KOPT-K1 (cell line): Measurements from ENCODE around the gene GPRC5D.

Experiments used
- H3K27ac ChIP-seq: fragments of 200-600 bp; sonication (generic); 2 replicates; pipeline ENCODE4 v1.5.1; 2016; ENCODE audit warnings: antibody characterized with exemption, mild to moderate bottlenecking, low read depth, low read length; ENCODE audit not compliant: poor library complexity, severe bottlenecking
- H3K36me3 ChIP-seq: fragments of 200-600 bp; sonication (generic); 2 replicates; pipeline ENCODE4 v1.5.1; 2017; ENCODE audit warnings: antibody characterized with exemption, mild to moderate bottlenecking, low read length, moderate library complexity; ENCODE audit not compliant: insufficient read depth
- H3K9me3 ChIP-seq: fragments of 200-600 bp; sonication (generic); 2 replicates; pipeline ENCODE4 v1.5.1; 2017; ENCODE audit warnings: antibody characterized with exemption, low read length, mild to moderate bottlenecking; ENCODE audit not compliant: insufficient read depth, poor library complexity, severe bottlenecking

Gene GPRC5D

DNA sequence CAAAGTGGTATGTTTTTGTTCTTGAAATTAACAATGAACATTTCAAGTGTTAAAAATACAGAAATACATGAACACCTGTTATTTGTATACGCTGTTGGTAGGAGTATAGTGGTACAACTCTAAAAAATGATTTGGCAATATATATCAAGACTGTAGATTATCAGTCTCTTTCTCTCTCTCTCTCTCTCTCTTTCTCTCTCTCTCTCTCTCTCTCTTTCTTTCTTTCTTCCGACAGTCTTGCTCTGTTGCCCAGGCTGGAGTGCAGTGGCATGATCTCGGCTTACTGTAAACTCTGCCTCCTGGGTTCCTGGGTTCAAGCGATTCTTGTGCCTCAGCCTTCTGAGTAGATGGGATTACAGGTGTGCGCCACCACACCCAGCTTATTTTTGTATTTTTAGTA is 35.5 kb upstream of the GPRC5D start:
- H3K9me3 ChIP-seq: no peaks in the 10 kb centered on the region
- no peak overlapping the region for H3K27ac ChIP-seq

DNA sequence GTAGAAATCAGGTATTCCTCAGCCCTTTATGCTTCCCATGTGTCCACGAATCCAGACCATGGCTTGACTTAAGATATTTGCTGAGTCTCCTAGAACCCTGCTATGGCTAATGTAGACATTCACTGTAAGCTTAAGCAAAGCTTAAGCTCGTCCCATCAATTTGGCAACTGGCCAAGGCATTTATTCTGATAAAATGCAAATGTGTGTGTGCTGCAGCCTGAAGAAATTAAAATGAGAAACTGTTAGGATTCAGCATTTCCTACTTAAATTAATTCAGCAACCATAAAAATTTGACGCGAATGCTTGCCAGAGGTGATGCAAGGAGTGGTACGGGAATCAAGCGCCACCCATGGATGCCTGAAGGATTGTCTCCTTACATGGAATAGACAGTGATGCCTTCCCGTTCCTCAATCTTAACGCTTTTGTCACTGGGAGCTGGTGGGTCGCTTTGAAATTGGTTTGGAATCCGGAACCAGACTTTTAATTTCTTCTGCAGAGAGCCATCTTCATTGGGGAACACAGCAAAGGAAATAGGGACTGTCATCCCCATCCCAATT is 34.9 kb upstream of the GPRC5D start:
- Histone ChIP-seq H3K36me3 (no peaks in the 10 kb centered on the region), H3K9me3 (no peaks in the 10 kb centered on the region), H3K27ac (no peak overlapping the region)

More for the DNA sequence above, 35.5 kb upstream of the GPRC5D start:
- no peaks in the 10 kb centered on the region for H3K36me3 ChIP-seq

DNA sequence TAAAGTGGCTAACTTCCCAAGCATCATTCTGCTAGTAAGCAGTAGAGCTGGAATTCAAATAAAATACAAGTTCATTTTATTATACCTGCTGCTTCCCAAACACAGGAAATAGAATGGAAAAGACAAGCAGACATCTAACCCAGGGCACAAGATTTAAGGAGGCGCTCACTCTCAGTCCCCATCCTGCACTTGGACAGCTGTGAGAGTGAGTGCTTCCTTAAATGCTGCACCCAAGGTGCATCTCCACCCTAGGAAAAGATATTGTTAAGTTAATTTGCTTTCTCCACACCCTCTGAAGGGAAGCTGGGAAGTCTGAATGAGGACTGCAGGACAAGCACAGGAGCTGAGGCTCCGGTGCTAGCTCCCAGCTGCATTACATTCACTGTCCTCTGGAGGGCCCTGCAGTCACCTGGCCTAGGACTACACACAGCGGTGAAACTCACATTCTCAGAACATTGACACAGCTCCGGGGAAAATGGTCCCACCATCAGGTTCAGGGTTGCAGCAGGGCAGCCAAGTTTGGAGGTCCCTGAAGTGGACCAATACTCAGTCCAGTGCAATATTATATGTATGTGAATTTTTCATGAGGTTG is 33.9 kb upstream of the GPRC5D start:
- Histone ChIP-seq H3K27ac (no peak overlapping the region), H3K36me3 (no peaks in the 10 kb centered on the region), H3K9me3 (no peaks in the 10 kb centered on the region)

DNA sequence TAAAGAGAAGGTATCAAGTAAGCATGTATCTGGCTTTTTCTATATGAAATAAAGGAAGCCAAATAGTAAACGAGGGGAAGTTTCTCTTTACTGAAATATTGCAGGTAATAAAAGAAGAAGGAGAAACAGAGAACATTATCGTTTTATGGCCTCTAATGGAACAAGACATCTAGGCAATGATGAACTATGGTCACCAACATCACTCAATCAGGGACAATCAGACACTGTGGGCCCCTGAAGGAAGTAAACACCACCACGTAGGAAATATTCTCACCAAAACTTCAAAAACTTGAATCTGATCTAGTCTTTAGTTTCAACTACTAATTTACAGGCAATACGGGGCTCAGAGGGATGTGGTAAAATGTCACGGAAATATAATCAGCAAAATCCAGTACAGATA is 32.2 kb upstream of the GPRC5D start:
- no peak overlapping the region for H3K27ac ChIP-seq
- H3K9me3 ChIP-seq: no peaks in the 10 kb centered on the region
- H3K36me3 ChIP-seq: no peaks in the 10 kb centered on the region

DNA sequence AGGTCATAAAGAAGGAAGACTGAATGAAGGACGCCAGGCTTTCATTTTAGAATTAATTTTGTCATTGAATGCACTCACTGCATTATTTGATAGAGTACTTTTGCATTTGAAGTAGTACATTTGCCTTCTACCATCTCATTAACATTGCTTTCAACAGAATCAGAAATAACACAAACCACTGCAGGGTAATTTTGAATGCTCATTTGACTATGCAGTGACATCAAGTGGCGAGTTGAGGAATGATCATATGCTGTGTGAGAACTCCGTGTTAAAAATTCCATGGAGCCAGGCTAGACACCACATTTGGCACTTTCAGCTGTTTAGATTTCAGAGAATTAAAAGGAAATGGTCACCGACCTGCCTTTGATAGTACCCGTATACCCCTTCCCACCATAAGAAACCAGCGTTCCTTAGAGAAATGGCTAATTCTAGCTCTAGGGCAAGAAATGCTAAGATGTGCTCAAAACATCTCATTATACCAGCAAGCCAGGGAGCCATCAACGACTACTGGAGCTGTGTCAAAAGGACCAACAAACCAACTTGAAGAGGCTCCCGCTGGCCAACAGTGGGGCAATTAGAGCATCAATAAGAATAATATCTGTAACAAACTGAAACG is 31.6 kb upstream of the GPRC5D start:
- no peaks in the 10 kb centered on the region for H3K36me3 ChIP-seq
- H3K27ac ChIP-seq: no peak overlapping the region
- H3K9me3 ChIP-seq: no peaks in the 10 kb centered on the region

DNA sequence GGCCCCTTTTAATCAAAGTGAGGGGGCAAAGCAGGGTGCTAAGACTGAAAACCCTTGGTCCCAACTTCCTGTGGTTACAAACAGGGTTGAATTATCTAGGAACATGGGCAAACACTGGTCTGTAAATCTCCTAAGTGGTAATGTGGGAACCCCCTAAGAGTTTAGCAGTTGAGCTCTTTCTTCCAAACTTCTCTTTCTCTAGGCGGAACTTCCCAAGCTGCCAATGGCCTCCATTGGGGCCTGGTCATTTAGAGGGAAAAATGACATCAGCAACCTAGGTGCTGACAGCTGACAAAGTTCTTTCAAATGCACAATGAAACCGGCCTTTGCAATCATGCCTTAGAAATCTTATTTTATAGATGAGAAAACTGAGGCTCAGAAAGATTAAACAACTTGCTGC is 30.4 kb upstream of the GPRC5D start:
- no peak overlapping the region for H3K27ac ChIP-seq
- H3K36me3 ChIP-seq: no peaks in the 10 kb centered on the region

DNA sequence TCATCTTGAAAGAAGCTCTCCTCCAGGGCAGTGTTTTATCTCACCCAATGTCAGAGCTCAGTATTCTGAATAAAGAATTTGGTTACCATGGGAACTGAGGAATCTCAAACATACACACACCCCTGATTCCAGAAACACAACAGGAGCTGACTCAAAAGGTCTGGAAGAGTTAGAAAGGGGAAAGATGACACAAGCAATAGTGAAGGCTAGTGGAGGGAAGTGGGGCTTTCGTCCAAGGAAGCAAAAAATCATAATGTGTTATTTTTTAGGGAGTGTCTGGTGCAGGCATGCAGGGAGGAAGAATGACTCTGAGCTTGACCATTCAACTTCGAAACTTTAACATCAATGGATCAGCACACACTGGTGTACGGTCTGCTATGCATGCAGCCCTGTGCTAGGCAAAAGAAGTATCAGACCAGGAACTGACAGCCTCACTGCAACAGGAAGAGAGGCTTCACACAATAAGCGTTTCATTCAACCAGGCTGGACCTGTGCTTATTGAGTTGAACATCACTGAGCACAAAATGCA is 27.8 kb upstream of the GPRC5D start:
- Histone ChIP-seq H3K9me3 (no peaks in the 10 kb centered on the region), H3K36me3 (no peaks in the 10 kb centered on the region), H3K27ac (no peak overlapping the region)

More for the DNA sequence above, 30.4 kb upstream of the GPRC5D start:
- H3K9me3 ChIP-seq: no peaks in the 10 kb centered on the region

DNA sequence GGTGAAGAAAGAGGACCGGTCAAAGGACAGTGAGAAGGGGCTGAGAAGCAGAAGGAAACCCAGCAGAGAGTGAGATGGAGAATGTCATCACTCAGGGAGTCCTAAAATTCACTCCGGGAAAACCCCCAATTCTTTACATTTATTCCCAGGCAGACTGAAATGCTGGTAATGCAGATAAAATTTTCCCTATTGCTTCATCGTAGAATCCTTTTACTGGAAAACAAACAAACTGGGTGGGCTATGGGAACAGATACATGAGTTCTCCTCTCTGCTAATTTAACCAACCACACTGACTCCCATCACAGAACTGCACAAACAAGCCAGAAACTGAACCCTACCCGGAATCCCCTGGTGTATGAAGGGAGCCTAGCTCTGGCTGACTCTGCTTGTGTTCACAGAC is 27.2 kb upstream of the GPRC5D start:
- no peak overlapping the region for H3K27ac ChIP-seq
- no peaks in the 10 kb centered on the region for H3K9me3 ChIP-seq

DNA sequence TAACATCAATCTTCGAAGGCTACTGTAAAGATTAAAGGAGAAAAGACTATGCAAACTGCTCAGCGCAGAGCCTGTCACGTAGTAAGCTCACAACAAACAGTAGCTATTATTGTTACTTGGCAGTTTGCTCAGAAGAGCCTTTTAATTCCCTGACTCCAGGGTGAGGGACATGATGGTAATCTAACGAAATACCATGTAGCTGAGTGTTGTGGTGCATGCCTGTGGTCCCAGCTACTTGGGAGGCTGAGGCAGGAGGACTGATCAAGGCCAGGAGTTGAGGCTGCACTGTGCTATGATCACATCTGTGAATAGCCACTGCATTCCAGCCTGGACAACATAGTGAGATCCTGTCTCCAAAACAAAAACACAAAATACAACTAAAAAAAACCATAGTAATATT is 25.3 kb upstream of the GPRC5D start:
- Histone ChIP-seq H3K9me3 (peaks cover 13% of the 10 kb centered on the region), H3K36me3 (no peaks in the 10 kb centered on the region), H3K27ac (no peak overlapping the region)

More for the DNA sequence above, 27.2 kb upstream of the GPRC5D start:
- no peaks in the 10 kb centered on the region for H3K36me3 ChIP-seq

DNA sequence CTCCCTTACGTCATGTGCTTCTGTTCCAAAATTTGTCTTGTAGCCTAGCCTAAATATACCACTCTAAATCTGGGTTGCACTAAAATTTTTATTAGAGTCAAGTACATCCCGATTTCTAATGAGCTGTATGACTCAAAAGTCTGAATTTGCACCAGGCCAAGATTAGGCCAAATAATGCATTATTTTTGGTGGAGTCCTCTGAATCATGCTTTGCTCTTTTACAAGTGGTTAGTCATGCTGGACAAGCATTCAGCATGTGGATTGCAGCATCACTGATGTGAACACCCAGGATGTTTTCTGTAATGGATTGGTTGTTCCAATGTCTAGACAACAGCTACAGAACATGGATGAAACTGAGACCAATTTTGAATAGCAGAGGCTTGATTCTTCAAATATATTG is 24.4 kb upstream of the GPRC5D start:
- H3K27ac ChIP-seq: no peak overlapping the region
- H3K9me3 ChIP-seq: peaks cover 14% of the 10 kb centered on the region
- H3K36me3 ChIP-seq: no peaks in the 10 kb centered on the region

DNA sequence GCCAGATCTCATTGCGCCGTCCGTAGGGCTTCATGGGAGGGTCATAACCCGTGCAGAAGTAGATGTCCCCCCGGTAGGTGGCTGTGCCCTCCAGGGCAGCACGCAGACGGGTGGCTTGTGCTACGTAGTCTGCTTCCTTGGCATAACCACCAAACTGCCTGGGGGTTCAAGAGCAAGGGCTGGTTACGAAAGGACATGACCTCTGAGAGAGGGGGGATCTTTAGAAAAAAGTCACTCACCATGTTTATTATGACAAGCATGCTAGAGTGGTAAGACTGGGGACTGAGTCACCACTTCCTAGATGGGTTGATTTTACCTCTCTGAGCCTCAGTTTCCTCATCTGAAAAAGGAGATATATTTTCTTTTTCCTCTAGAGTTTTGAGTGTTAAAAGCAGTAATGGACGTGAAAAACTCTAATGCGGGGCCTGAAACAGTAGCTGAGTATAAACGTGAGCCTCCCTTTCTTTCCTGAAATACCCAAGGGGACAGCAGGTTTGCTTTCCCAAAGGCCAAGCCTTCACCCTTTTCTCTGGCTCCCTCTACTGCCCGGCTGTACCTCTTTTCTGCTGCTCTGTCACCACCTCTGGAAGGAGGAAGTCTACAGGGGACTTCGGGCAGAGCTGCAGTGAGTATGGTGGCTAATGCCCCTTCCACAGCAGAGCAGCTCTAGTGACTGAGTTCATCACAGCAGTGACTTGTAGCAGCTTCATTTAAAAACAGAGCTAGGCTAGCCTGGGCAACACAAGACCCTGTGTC is 23.5 kb upstream of the GPRC5D start:
- H3K9me3 ChIP-seq: peaks cover 14% of the 10 kb centered on the region
- no peaks in the 10 kb centered on the region for H3K36me3 ChIP-seq
- H3K27ac ChIP-seq: no peak overlapping the region

DNA sequence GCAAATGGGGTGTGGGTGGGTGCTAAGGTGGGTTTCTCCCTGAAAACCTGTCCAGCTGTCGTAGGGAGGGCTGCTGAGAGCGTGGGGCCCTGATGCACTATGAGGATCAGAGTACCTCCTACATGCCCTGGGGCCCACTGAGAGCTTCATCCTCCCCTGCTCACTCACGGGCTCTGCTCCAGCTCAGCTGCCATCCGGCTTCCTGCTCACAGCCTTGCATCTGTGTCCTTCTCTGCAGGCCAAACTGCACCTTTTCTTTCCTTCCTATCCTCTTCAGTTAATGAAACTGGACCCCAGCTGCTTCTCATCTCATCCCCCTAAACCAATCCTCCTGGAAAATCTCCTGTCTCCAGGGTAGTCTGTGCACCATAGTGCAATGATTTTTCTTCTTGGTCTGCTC is 22.2 kb upstream of the GPRC5D start:
- Histone ChIP-seq H3K27ac (no peak overlapping the region), H3K36me3 (no peaks in the 10 kb centered on the region), H3K9me3 (peaks cover 14% of the 10 kb centered on the region)

DNA sequence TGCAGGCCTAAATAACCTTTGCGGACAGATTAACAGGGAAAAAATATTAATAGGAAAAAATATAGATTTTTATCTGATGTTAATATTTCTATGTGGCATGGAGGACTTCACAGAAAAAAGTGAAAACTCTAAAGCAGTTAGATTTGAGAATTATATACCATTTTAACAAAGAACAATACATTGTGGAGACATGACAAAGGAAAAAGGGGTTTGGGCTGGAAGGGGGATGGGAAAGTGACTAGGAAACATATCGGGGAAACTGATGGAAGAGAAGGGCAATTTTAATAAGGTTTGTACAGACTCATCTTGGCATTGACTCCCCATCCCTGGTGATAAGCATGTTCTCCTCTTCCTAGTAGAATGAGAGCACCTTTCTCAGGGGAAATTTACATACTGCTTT is 21.0 kb upstream of the GPRC5D start:
- Histone ChIP-seq H3K9me3 (peaks cover 14% of the 10 kb centered on the region), H3K27ac (no peak overlapping the region), H3K36me3 (no peaks in the 10 kb centered on the region)

DNA sequence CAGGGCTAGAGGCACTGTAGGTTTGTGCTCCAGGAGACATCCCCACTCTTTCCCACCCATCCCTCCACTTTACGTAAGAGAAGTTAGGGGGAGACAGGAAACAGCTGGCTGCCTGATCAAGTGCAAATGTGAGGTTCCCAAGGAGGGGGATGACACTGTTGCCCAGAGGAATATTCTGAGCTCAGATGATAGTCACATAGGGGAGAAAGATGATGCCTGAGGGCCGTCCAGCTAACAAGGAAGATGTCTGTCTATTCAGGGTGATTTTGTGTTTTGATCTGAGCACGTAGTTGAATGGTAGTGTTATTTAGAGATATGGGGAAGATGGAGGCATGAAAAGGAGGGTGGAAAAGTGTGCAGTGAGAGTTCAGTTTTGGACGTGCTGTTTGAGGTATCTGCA is 13.9 kb upstream of the GPRC5D start:
- Histone ChIP-seq H3K36me3 (no peaks in the 10 kb centered on the region), H3K27ac (no peak overlapping the region), H3K9me3 (no peaks in the 10 kb centered on the region)

DNA sequence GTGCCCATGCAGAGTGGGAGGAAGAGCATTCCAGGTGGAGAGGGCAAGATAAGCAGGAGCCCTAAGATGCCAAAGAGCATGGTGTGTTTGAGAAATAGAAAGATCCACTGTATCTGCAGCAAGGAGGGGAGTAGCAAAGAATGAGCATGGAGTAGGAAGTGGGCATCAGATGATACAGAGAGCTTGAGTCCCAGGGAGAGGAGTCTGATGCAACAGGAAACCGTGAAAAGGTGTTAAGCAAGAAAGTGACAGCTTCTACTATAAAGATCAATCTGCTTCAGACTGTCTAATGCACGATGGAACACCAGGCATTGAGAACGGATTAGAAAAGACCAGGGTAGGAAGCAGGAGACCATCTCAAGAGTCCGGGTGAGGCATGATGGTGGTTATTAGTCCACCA is 12.3 kb upstream of the GPRC5D start:
- H3K36me3 ChIP-seq: no peaks in the 10 kb centered on the region
- H3K27ac ChIP-seq: no peak overlapping the region
- no peaks in the 10 kb centered on the region for H3K9me3 ChIP-seq
